Keratinocyte (primary cell): ENCODE measurements around the gene TMCC1.

Experiments
- EZH2 ChIP-seq: IDR thresholded peaks from one replicate; pipeline ENCODE4 v1.6.1; 2012; ENCODE audit warnings: inconsistent platforms, mild to moderate bottlenecking, low read length, moderate library complexity
- TF ChIP-seq, protein P1 (sequence below), 3 experiments: IDR thresholded peaks in 1 of 3; conservative IDR thresholded peaks in 1 of 3; optimal IDR thresholded peaks in 1 of 3; 2 replicates in 2 of 3; 3 replicates in 1 of 3; pipeline versions ENCODE3 to v1.5.1; 2011; ENCODE audit warnings: low read length in 3 of 3, mild to moderate bottlenecking in 3 of 3, moderate library complexity in 2 of 3, control low read depth in 1 of 3, inconsistent platforms in 1 of 3; ENCODE audit not compliant: insufficient read depth in 2 of 3; ENCODE audit errors: extremely low read depth in 1 of 3

- TF ChIP-seq, protein P1, sequence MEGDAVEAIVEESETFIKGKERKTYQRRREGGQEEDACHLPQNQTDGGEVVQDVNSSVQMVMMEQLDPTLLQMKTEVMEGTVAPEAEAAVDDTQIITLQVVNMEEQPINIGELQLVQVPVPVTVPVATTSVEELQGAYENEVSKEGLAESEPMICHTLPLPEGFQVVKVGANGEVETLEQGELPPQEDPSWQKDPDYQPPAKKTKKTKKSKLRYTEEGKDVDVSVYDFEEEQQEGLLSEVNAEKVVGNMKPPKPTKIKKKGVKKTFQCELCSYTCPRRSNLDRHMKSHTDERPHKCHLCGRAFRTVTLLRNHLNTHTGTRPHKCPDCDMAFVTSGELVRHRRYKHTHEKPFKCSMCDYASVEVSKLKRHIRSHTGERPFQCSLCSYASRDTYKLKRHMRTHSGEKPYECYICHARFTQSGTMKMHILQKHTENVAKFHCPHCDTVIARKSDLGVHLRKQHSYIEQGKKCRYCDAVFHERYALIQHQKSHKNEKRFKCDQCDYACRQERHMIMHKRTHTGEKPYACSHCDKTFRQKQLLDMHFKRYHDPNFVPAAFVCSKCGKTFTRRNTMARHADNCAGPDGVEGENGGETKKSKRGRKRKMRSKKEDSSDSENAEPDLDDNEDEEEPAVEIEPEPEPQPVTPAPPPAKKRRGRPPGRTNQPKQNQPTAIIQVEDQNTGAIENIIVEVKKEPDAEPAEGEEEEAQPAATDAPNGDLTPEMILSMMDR (optimal IDR thresholded peaks at IDR 0.05 in 1 of 3, IDR thresholded peaks at IDR 0.05 in 1 of 3, conservative IDR thresholded peaks at IDR 0.05 in 1 of 3; ENCODE audit: extremely low read depth in 1 of 3, insufficient read depth in 2 of 3, low read length in 3 of 3), result no peak
- TF ChIP-seq EZH2, result no peak
Measured at GRCh38 chr3:129635656-129636055, 257.9 kb downstream of the TMCC1 start.
